ENCODE data around the gene CLEC18B.
"Not testable (repeated sequence)": the region's sequence is repeated elsewhere in the genome, so short reads cannot be mapped to it uniquely, and the experiment has no call there.

The CLEC18B gene

DNA sequence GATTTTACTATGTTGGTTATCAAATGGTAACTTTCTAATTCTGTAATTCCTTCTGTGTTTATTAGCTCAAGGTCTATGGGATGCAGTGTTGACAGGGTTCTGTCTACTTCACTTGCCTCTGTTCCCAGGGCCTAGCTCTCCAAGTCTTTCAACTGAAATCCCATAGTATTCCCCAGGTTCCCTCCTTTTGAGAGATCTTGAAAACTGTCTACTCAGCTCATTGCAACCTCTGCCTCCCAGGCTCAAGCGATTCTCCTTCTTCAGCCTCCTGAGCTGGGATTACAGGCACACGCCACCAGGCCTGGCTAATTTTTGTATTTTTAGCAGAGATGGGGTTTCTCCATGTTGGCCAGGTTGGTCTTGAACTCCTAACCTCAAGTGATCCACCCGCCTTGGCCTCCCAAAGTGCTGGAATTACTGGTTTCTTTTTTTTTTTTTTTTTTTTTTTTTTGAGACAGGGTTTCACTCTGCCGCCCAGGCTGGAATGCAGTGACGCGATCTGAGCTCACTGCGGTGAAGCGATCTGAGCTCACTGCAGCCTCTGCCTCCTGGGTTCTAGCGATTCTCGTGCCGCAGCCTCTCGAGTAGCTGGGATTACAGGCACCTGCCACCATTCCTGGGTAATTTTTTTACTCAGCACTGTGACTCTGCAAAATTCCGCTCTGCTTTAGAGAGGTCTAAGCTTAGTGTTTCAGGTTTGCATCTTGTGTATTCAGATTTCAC lies 22.5 kb upstream of the CLEC18B start:
- not testable (repeated sequence) for DNase-seq

DNA sequence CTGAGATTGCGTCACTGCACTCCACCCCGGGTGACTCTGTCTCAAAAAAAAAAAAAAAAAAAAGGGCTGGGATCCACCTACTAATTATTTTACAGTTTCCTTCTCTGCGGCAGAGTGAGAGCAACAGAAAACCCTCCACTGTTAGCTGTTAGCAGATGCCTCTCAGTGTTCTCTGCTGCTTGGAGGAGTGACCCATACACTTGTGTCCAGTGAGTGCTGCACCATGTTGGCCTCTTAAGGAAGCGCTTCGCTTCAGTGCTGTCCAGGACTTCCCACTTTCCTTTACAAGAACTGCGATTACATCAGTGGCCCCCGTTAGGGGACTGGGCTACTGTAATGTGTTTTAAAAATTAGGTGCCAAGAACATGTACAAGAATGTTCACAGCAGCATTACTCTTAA lies 18.4 kb upstream of the CLEC18B start:
- DNase-seq, result no peak

DNA sequence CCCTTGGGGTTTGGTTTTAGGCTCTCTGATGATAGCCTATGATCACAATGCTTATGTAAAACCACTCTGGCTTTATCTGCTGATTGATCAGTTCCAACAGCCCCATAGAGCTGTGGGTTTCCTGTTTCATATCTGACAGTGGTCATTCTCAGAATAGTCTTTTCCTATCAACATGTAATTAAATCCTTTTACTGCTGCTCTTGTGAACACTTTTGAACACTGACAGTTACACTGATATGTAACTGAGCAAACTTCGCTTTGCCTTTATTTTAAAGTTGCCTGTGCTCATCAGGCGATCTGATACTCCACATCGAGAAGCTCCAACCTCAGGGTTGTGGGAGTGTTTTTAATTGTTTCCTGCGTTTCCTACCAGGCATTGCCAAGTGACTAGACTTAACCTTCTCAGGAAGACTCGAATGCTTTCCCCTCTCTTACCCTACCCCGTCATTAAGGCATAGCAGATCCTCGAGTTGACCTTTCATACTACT lies 17.3 kb upstream of the CLEC18B start:
- DNase-seq, result no peak

DNA sequence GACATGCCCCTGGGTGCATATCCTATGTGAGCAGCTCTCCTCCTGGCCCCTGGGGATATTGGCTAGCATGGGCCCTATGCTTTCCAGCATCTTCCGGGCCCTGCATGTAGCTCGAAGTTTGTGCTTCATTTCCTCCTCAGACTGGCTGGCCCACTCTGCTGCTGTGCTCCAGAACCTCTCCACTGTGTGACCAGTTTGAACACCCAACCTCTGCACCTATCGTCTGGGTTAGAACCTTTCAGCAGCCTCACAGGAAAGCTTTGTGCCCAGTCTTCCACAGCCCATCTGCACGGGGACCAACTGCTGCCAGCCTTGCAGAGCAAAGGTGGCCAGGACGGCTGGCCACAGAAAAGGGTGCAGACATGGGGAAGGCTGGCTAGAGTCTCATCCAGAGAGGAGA lies 10.2 kb upstream of the CLEC18B start:
- no peak for DNase-seq

DNA sequence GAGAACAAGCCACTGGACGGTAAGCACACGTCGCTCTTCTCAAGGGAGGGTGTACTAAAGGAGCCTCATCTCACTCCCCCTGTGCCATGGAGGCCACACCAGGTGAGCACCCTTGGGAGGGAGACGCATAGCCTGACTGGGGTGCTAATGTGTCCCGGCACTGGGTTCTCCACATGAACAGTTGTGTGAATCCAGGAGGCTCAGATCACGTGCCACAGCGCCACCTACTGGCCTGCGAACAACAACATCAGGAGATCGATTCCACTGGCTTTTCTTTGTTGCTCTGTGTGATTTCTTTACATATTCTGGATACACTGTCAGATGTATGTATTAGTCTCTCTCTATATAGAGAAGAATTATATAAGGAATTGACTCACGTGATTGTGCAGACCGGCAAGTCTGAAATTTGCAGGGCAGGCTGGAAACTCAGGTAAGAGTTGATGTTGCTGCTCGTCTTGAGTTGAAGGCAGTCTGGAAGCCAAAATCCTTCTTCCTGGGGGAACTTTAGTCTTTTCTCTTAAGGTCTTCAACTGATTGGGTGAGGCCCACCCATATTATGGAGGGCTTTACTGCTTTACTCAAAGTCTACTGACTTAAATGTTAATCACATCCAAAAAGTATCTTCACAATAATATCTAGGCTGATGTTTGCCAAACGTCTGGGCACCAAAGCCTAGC lies 8.9 kb upstream of the CLEC18B start:
- peak; percentile 28 for DNase-seq

DNA sequence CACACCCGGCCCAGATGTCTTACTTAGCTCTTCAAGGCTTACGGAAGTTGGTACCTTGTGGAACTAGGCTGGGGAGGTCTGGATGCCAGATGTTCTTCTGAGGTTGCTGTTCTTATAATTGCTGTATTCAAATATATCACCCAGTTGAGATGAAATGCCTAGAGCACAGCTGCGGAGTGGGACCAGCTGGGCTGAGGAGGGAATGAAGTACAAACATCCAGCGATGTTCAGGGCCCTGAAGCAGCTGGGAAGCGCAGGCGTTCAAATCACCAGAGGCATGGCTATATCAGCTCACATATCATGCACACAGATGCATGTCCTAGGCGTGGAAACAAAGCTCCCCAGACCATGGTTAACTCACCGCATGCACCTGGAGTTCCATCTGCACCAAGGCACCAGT lies 7.2 kb upstream of the CLEC18B start:
- DNase-seq, result not testable (repeated sequence)

DNA sequence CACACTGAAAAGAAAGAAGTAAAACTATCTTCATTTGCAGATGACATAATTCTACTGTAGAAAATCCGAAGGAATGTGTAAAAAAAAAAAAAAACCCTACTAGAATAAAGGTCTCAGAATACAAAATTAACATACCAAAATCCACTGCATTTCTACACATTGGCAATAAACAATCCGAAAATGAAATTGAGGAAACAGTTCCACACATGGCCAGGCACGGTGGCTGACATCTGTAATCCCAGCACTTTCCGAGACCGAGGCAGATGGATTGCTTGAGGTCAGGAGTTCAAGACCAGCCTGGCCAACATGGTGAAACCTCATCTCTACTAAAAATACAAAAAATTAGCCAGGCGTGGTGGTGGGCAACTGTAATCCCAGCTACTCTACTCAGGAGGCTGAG lies 4.5 kb upstream of the CLEC18B start:
- not testable (repeated sequence) for DNase-seq

DNA sequence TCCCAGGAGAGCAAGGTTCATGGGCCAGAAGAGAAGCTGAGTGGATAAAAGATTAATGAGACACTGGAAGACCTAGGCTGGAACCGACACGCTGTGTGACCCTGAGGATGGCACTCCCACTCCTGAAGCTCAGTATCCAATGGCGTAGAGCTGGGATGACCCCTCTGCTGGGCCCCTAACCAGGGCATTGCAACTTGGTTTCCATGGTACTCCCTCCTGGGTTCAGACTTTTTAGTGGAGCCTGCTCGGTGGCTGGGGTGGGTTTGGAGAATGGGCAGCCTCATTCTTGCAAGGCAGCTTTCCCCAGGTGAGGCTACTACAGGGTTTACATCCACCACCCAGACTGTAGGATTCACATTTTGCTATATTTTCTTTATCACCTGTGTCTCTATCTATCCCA lies 2.4 kb upstream of the CLEC18B start:
- not testable (repeated sequence) for DNase-seq

DNA sequence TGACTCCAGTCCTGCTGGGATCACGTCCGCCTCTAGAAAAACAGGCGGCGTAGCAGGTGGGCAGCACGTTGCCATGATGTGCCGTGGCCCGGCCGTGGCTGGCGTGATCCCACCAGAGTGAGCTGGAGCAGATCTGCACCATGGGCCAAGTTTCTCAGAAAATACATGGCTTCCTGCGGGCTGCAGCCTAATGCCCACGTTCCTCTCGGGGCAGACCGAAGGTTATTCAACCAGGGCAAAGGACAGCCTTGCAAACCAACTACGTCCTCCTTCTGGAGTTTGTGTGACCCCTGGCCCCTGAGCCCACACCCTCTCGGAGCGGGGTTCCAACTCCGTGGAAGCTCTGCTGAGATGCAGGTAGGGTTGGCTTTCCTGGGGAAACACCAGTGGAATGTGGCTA lies 808 bp upstream of the CLEC18B start:
- DNase-seq, result not testable (repeated sequence)

DNA sequence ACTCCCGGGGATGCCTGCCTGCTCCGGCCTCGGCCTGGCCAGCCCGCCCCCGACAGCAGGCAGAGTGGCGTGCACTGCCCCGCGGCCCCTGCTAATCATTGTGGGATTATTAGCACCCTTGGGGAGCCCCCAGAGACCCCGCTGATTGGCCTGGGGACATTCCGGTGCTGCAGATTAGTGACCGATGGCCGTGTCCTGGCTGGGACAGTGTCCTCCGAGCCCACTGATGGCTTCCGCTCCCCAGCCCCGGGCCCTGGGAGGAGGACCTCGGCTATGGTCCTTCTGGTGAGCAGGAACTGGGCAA lies 156 bp upstream of the CLEC18B start:
- not testable (repeated sequence) for DNase-seq

DNA sequence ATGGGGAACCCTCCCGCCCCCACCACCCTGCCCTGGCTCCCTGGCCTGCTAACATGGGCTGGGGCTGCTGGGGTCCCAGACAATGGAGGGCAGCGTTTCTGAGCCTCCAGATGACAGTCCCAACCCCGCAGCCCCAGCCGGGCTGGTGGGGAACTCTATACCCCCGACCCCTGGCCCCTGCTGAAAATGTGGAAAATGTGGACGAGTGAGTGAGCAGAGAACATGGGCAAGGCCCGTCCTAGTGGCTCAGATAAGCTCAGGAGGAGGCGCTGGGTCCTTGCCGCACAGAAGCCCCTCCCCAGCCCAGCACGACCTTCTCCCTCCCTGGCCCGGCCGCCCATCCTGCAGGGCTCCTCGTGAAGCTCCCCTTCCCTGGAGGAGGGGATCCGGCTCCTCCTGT lies 1.5 kb downstream of the CLEC18B start:
- DNase-seq, result not testable (repeated sequence)

DNA sequence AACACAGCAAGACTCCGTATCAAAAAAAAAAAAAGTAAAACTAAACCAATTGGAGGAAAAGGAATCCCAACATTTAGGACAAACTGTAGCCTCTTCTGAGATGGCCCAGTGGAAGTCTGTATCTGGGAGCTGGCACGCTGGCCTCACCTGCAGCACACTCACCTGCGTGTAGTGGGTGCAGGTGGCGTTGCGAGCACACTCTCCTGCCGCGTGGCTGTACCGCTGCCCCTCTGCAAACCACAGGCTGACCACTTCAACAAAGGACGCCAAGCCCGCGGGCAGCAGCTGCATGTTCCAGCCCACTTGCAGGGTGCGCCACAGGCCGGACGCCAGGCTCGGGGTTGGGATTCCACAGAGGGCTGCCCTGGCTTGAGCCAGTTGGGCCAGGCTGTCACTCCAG lies 3.4 kb downstream of the CLEC18B start:
- not testable (repeated sequence) for DNase-seq

DNA sequence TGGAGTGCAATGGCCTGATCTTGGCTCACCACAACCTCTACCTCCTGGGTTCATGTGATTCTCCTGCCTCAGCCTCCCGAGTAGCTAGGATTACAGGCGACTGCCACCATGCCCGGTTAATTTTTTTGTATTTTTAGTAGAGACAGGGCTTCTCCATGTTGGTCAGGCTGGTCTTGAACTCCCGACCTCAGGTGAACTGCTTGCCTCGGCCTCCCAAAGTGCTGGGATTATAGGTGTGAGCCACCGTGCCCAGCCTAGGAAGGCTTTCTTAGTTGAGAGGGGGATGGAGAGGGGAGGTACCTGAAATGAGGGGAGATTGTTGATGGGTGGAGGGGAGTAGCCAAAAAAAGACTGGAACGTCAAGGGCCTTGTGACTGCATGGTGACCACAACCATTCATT lies 7.4 kb downstream of the CLEC18B start:
- DNase-seq, result not testable (repeated sequence)

DNA sequence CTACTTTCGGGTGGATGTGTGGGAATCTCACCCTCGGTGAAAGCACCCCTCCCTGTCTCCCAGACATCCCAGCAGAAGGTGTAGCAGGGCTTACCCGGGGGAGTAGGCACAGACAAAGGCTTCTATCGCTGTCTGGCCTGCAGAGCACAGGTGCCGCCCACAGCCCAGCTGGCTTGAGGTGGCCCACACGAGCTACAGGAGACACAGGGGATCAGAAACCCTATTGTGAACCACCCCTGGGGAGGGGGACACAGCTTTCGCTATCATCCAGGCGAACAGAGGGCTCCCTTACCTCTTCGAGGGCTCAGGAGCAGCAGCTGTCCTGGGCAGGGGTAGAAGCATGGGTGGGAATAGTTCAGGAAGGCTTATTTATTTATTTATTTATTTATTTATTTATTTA lies 7.8 kb downstream of the CLEC18B start:
- DNase-seq, result not testable (repeated sequence)

DNA sequence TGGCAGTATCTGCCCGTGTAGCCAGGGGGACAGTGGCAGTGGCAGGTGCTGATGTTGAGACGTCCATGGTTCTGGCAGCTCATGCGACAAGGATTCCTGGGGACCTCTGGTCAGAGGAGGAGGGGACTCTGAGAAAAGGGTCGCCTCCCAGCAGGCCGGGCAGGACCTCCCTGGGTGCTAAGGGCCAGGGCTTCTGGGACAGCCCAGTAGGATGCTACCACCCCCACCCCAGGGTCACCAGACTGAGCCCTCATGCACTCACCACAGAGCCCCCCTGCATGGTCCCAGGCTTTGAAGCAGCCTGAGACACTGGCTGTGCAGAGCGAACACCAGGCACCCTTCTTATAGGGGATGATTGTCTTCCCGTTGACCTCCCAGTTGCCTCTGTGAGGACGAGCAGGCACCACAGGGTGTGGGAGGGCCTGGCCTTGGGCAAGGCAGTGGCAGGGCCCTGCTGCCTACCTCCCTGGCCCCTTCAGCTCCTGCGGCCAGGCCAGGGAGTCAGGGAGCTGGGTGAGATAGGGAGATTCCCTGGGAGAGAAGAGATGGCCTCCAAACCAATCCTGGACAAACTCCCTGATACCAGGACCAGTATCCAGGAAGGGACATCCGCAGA lies 8.4 kb downstream of the CLEC18B start:
- not testable (repeated sequence) for DNase-seq

DNA sequence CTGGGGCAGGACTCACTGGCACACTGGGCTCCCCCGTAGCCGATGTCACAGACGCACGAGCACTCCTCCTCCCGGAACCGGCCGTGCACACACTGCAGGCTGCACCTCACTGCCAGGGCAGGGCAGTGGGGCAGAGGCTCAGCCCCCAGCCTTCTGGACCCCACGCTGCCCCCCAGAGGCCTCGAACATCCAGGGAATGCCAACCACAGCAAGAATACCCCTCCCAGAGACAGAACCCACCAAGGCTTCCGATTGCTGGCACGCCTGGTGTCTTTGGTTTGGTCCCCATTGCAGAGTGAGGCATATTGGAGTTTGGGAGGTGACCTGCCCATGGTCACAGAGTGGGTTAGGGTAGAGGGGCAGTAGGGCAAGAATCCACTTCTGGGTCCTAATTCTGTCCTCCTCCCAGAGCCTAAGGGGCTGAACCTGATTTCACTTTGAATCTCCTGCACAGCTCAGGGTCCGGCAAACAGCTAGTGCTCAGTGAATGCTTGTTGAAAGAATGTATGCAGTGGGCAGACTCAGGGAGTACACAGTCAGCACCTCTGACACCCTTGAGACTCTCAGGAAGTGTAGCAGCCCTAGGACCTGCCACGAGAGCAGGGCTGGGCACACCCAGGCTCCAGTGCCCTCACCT lies 9.0 kb downstream of the CLEC18B start:
- not testable (repeated sequence) for DNase-seq

DNA sequence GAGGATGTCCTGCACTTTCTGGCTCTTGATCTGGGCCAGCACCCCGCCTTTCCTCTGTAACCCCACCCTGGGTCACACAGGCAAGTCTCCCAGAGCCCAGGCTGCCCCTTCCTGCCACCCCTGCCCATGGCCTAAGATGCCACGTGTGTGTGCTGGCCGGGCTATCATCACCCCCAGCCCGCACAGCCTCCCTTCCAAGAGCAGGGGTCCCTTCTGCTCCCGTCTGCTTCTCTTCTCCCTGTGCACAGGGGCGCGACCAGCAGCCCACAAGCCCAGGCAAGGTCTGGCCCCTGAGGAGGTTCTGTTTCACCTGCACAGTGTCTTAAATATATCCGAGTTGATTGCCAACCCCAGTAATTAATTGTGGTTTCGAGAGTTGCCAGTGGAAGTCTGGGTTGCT lies 10.3 kb downstream of the CLEC18B start:
- DNase-seq, result not testable (repeated sequence)

DNA sequence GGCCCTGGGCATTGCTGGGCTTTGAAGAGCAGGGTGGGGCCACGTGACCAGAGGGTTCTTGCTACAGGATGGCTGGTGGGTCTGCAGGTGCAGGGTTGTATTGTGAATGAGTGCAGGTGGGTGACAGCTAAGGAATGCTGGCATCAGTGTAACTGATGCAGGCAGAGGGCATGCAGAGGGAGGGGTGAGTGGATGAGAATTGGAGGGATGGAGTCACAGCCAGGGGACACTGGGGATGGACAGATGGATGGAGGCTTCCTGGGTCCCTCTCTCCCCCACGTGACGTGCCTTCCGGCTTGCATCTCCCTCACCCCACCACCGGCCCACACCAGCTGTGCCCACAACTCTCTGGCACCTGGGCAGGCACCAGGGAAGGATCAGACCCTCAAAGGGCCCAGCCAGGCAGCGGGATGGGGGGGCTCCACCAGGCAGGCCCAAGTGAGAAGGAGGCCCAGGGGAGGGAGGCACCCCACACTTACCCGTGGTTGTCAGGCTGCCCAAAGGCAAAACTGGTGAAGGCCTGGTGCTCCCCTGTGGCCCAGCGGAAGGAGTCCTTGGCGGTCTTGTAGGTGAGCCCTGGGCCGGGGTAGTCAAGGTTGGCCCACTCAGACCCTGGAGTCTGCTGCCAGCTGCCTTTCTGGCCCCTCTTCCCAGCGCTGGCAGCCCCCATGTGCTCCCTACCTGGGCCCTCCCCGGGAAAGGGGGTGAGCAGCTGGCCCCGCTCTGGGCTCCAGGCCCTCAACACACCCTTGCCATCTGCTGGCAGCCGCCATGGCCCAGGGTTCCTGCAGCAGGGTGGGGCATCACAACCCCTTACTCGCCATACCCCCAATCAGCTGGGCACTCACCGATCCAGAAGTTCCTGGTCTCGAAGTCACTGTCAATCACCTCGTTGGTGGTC lies 11.0 kb downstream of the CLEC18B start:
- not testable (repeated sequence) for DNase-seq

DNA sequence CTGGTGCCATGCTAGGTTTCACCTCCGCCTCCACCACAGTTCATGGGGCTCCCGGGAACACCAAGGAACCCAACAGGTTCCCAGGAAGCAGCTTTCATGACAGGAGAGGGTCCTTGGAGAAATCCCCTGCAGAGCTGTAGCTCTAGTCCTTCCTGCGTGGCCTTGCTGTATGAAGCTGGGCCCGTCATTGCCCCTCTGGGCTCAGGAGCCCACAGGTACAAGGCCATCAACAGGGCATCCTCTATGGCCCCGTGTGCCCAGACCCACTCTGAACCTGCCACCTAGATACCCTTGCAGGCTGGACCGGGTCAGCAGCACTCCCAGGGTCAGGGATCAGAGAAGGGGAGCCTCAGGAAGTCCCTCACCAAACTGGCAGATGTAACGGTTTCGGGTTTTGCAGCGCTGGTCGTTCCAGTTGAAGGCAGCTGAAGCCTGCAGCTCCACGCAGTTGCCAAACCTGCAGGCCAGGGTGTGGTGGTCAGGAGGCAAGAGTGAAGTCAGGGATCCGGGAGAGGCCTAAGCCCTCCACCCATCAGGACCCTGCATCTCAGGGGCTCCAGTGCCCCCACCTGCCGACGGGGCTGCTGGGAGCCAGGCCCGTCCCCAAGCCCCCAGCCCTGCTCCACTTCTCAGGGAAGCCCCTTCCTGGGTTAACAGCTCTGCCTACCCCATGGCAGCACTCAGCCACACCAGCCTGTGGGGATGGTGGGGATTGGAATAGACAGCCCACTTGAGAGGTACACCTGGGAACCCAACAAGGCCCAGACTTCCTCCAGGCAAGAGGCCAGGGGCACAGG lies 11.9 kb downstream of the CLEC18B start:
- not testable (repeated sequence) for DNase-seq

DNA sequence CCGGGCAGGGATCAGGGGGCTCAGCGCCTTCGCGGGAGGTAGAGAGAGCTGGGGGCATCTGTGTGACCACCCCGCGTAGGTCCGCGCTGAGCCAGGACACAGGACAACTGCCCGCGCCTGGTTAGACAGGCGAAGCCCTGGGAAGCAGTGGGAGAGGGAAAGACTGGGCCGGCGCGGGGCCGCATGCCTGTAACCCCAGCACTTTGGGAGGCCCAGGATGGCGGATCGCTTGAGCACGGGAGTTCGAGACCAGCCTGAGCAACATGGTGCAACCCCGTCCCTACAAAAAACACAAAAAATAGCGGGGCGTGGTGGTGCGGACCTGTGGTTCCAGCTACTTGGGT lies 13.9 kb downstream of the CLEC18B start:
- not testable (repeated sequence) for DNase-seq

DNA sequence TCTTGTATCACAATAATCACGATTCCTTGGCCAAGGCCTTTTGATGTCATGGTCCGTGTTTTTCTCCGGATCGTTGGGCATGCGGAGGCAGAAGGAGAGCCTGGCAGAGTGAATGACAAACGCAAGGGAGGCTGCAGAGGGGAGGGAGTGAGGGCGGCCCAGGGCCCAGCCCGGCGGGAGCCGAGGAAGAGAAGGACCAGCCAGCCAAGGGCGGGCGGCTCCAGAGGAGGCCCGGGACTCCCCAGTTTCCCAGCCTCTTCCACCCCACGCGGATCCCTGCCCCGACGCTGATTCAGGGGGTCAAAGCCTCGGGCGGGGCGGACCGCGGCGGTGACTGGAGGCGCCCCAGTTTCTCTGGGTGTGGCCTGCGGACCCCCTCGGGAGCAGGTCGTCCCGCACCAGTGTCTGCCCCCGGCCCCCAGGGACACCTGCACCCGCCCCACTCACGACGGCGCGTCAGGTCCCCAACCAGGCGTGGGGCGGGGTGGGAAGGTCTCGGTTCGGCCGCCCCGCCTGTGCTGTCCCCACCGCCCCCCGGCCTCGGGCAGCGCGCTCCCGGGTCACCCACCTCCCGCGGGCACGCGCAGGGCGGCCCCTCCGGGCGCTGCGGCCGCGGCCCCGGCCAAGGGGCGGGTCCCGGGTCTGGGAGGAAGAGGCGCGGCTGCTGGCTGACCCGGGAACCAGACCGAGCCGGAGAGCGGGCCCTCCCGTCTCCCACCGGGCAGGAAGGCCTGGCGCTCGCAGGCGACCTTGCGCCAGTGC lies 14.5 kb downstream of the CLEC18B start:
- DNase-seq, result not testable (repeated sequence)

All from fibroblast of skin of right quadriceps (primary cell).